ENCODE data around the gene KIAA0825. TPM values are rescaled to one million over a fixed set of nuclear protein-coding genes. Genes with fewer than 3 reads are reported as not detected.

KIAA0825 gene
- total and polyA plus RNA-seq, 3 donors from 2014 or later, result 4.1 to 11.2 (median 9.3) TPM

- no peak for DNase-seq
- intact Hi-C loops (cut with DNase I; ENCODE audit: low total_unique reads), result no loop called here
- H3K9me3 ChIP-seq, result no peaks in the 10 kb centered on the region
- TF ChIP-seq POLR2A (IDR thresholded peaks at IDR 0.05), result no peak
- TF ChIP-seq CTCF (IDR thresholded peaks at IDR 0.05), result no peak
- no peak overlapping the region for H3K4me3 ChIP-seq
- no peaks in the 10 kb centered on the region for H3K4me1 ChIP-seq
- H3K36me3 ChIP-seq (ENCODE audit: low read depth, missing control alignments), result no peaks in the 10 kb centered on the region
- H3K27me3 ChIP-seq, result no peaks in the 10 kb centered on the region
- WGBS, 2 donors, result 75 to 79% methylated on average over 4 of the region's 4 CpGs
- H3K27ac ChIP-seq, result no peak overlapping the region
Observed at GRCh38 chr5:94461131-94461530, 157.3 kb downstream of the KIAA0825 start.

- no peak for DNase-seq
- H3K36me3 ChIP-seq (ENCODE audit: low read depth, missing control alignments), result no peaks in the 10 kb centered on the region
- no peaks in the 10 kb centered on the region for H3K27me3 ChIP-seq
- no peak for TF ChIP-seq POLR2A (IDR thresholded peaks at IDR 0.05)
- TF ChIP-seq CTCF (IDR thresholded peaks at IDR 0.05), result no peak
- intact Hi-C loops (cut with DNase I; ENCODE audit: low total_unique reads), result no loop called here
- no peaks in the 10 kb centered on the region for H3K9me3 ChIP-seq
- no peaks in the 10 kb centered on the region for H3K4me1 ChIP-seq
- no peak overlapping the region for H3K27ac ChIP-seq
- H3K4me3 ChIP-seq, result no peak overlapping the region
Observed at GRCh38 chr5:94459915-94460314, 158.5 kb downstream of the KIAA0825 start.

GRCh38 chr5:94457788-94458187 lies 160.6 kb downstream of the KIAA0825 start:
- H3K4me3 ChIP-seq, result no peak overlapping the region
- no peaks in the 10 kb centered on the region for H3K27me3 ChIP-seq
- no peaks in the 10 kb centered on the region for H3K9me3 ChIP-seq
- H3K27ac ChIP-seq, result no peak overlapping the region
- no peak for TF ChIP-seq CTCF (IDR thresholded peaks at IDR 0.05)
- no peak for TF ChIP-seq POLR2A (IDR thresholded peaks at IDR 0.05)
- H3K4me1 ChIP-seq, result no peaks in the 10 kb centered on the region
- WGBS, 2 donors, result 88 to 92% methylated on average over 4 of the region's 4 CpGs
- intact Hi-C loops (cut with DNase I; ENCODE audit: low total_unique reads), result no loop called here
- H3K36me3 ChIP-seq (ENCODE audit: low read depth, missing control alignments), result no peaks in the 10 kb centered on the region
- DNase-seq, result no peak

- no peak for TF ChIP-seq CTCF (IDR thresholded peaks at IDR 0.05)
- TF ChIP-seq POLR2A (IDR thresholded peaks at IDR 0.05), result no peak
- no peak for DNase-seq
- intact Hi-C loops (cut with DNase I; ENCODE audit: low total_unique reads), result no loop called here
- Histone ChIP-seq H3K27me3 (no peaks in the 10 kb centered on the region), H3K4me1 (no peaks in the 10 kb centered on the region), H3K36me3 (ENCODE audit: low read depth, missing control alignments) (no peaks in the 10 kb centered on the region), H3K4me3 (no peak overlapping the region), H3K9me3 (no peaks in the 10 kb centered on the region), H3K27ac (no peak overlapping the region)
- WGBS, 2 donors, result 83 to 84% methylated on average over 2 of the region's 2 CpGs
Observed at GRCh38 chr5:94445726-94446125, 172.7 kb downstream of the KIAA0825 start.

GRCh38 chr5:94442991-94443390 lies 175.4 kb downstream of the KIAA0825 start:
- DNase-seq, result no peak
- intact Hi-C loops (cut with DNase I; ENCODE audit: low total_unique reads), result no loop called here
- 77 to 95% methylated on average over 2 of the region's 2 CpGs for WGBS, 2 donors
- H3K36me3 ChIP-seq (ENCODE audit: low read depth, missing control alignments), result no peaks in the 10 kb centered on the region
- no peaks in the 10 kb centered on the region for H3K4me1 ChIP-seq
- no peaks in the 10 kb centered on the region for H3K9me3 ChIP-seq
- H3K4me3 ChIP-seq, result no peak overlapping the region
- no peak overlapping the region for H3K27ac ChIP-seq
- TF ChIP-seq POLR2A (IDR thresholded peaks at IDR 0.05) (no peak), CTCF (IDR thresholded peaks at IDR 0.05) (no peak)
- H3K27me3 ChIP-seq, result no peaks in the 10 kb centered on the region

Measured in testis (tissue), 3 donors.